Cardiac muscle cell (in vitro differentiated cells and primary cell): ENCODE data around the gene ADGRE3. TPM values are rescaled to one million over a fixed set of nuclear protein-coding genes. Genes with fewer than 3 reads are reported as not detected.

Source experiments
- DNase-seq, 2 donors: peaks; one replicate each; pipeline versions ENCODE4 v3.0.0 to v3.0.0-alpha.2; 2010 to 2017; ENCODE audit warnings: low read depth in 1 of 2, low spot score in 1 of 2
- H3K27ac ChIP-seq: fragments of 200-600 bp; sonication (generic); 2 replicates; pipeline ENCODE4 v1.5.1; 2016
- H3K27me3 ChIP-seq: fragments of 200-600 bp; sonication (generic); 2 replicates; pipeline ENCODE4 v1.6.0; 2016; ENCODE audit warnings: control low read depth
- H3K36me3 ChIP-seq: fragments of 200-600 bp; sonication (generic); 2 replicates; pipeline ENCODE4 v1.5.1; 2016; ENCODE audit warnings: control low read depth
- H3K4me1 ChIP-seq: fragments of 200-600 bp; sonication (generic); 2 replicates; pipeline ENCODE4 v1.8.1; 2017; ENCODE audit warnings: low read depth, mild to moderate bottlenecking, mixed run types
- H3K4me3 ChIP-seq: fragments of 200-600 bp; sonication (generic); 2 replicates; pipeline ENCODE4 v1.5.1; 2016; ENCODE audit warnings: mild to moderate bottlenecking
- H3K9me3 ChIP-seq: fragments of 200-600 bp; sonication (generic); 2 replicates; pipeline ENCODE4 v1.5.1; 2017; ENCODE audit warnings: low read depth, mild to moderate bottlenecking, control low read depth
- CTCF ChIP-seq: IDR thresholded peaks from 2 replicates; pipeline ENCODE4 v1.5.1; 2012; ENCODE audit warnings: low read depth, mild to moderate bottlenecking, low read length
- polyA plus RNA-seq: library from polyadenylated mRNA; unstranded; fragments of >200 nt; fragmentation: Nextera tagmentation; extraction: Ambion mirVana; gene quantifications from 2 replicates; pipeline ENCODE4 v1.2.1, GENCODE V29; 2016
- total RNA-seq: library from RNA; depleted of rRNA; stranded (reverse); fragments of >200 nt; gene quantifications from 2 replicates; pipeline ENCODE4 v1.2.3, GENCODE V29; 2016

The ADGRE3 gene
- total and polyA plus RNA-seq, 2 experiments from 2014 or later = not detected

DNA sequence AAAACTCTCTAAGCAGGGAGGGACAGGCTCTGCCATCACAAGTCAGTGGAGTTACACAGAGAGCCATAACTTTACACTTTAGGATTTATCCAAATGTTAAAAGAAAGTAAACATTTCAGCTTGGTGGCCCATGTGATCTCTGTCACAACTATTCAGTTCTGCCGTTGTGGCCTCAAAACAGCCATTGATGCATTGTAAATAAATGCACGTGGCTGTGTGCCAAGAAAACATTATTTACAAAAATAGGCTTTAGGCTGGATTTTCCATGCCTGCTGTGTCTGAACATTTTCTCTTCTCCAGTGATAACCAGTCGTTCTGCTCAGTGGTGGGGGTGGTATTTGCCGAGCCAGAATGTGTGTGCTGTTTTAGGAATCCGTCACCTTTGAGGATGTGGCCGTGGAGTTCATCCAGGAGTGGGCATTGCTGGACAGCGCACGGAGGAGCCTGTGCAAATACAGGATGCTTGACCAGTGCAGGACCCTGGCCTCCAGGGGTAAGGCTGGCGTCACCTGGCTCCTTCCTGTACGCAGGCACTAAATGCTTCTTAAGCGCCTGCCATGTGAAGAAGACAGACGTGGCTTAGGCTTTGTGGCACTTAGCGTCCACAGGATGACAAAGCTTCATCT, 20.1 kb upstream of the ADGRE3 start:
- Histone ChIP-seq H3K9me3 (no peaks in the 10 kb centered on the region), H3K27ac (no peak overlapping the region), H3K4me3 (no peak overlapping the region), H3K36me3 (peaks cover 24% of the 10 kb centered on the region), H3K4me1 (peaks cover 7% of the 10 kb centered on the region), H3K27me3 (no peaks in the 10 kb centered on the region)
- DNase-seq = no peak
- TF ChIP-seq CTCF = no peak

DNA sequence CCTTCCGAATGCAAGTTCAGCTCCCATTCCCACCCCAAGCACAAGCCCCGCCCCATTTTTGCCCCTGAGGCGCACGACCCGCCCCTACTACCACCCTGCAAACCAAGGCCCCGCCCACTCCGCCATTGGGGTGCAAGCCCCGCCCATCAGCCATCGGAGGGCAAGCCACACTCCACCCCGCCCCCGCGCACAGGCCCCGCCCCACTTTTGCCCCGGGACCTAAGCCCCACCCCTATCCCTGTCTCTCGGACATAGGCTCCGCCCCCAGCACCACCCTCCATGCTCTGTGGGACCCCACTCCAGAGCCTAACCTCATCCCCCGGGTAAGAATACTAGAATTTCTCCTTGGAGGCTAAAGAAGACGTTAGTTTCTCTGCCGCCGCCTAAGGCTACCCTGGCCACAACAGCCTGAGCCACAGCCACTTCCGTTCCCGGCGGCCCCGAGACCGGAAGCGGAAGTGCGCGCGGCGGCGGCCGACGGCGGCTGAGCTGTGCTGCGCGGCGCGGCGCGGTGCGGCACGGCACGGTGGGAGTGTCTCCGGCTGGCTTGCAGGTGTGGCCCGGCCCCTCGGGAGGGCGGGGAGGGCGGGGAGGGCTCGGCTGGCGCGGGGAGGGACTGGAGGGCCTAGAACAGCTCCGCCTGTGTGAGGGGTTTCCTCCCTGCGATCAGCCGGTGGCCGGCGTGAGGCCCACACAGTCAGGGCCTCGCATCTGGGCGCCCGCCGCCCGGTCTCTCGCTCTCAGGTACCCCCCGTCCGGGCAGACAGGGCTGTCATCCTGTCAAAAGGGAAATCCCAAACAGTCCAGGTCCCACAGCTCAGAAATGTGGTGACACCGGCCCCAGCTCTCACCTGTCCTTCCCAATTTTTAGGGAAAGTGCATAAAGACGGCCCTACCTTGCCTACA, 15.2 kb upstream of the ADGRE3 start, which contains the start of gene ZNF333:
TSS of gene ZNF333 (plus strand) at position 451 of the 906 bp plus-strand sequence. CDS start 3,444 bp downstream, outside the sequence.
- Histone ChIP-seq H3K4me3 (peak within 1 kb of the TSS; percentile 50), H3K4me1 (peaks cover 7% of the 10 kb centered on the region), H3K27ac (peak within 1 kb of the TSS; percentile 96), H3K36me3 (no peaks in the 10 kb centered on the region), H3K9me3 (no peaks in the 10 kb centered on the region), H3K27me3 (no peaks in the 10 kb centered on the region)
- DNase-seq = peak; percentile 95
- no peak for TF ChIP-seq CTCF

DNA sequence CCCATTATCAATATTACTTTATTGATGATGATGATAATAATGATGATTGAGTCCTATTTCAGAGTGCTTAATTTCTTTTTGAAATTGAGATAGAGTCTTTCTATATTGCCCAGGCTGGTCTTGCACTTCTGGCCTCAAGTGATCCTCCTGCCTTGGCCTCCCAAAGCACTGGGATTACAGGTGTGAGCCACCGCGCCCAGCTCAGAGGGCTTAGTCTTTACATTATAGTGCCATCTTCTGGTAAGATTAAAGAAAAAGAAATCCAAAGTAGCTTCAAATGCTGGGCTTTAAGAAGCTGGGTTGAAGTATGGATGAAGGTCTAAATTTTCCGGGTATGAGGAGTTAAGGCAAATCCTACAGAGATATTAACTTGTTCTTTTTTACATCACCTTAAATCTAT, 11.8 kb upstream of the ADGRE3 start:
- DNase-seq = peak; percentile 1 to 30
- no peaks in the 10 kb centered on the region for H3K36me3 ChIP-seq
- no peaks in the 10 kb centered on the region for H3K27me3 ChIP-seq
- no peak overlapping the region for H3K27ac ChIP-seq
- H3K4me3 ChIP-seq = no peak overlapping the region
- peak; percentile 29 for TF ChIP-seq CTCF
- H3K4me1 ChIP-seq = peaks cover 7% of the 10 kb centered on the region
- H3K9me3 ChIP-seq = no peaks in the 10 kb centered on the region

DNA sequence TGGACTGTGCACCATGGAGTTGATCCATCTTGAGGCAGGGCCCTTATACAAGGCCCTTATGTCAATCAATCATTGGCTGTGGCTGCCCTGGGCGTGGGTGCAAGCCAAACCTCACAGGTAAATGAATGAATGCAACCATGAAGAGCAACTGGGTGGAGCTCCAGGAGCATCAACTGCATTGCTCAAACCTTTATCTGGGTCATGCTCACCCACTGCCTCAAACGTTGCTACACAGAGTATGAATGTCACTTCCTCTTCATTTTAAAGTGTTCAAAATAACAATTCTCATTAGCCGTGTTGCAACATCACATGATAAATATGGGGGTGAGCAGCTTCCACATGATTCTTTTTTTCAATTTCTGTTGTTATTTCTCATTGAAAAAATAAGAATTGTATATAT, 8.8 kb upstream of the ADGRE3 start:
- H3K9me3 ChIP-seq = no peaks in the 10 kb centered on the region
- TF ChIP-seq CTCF = no peak
- H3K36me3 ChIP-seq = no peaks in the 10 kb centered on the region
- H3K27ac ChIP-seq = no peak overlapping the region
- DNase-seq = no peak
- H3K4me3 ChIP-seq = no peak overlapping the region
- no peaks in the 10 kb centered on the region for H3K27me3 ChIP-seq
- H3K4me1 ChIP-seq = no peaks in the 10 kb centered on the region

- no peak for DNase-seq
These were observed 7.4 kb upstream of the ADGRE3 start for GRCh38 chr19:14682084-14682483.

More at GRCh38 chr19:14682084-14682483, 7.4 kb upstream of the ADGRE3 start:
- Histone ChIP-seq H3K4me1 (no peaks in the 10 kb centered on the region), H3K9me3 (no peaks in the 10 kb centered on the region), H3K36me3 (no peaks in the 10 kb centered on the region), H3K4me3 (no peak overlapping the region), H3K27ac (no peak overlapping the region), H3K27me3 (no peaks in the 10 kb centered on the region)
- no peak for TF ChIP-seq CTCF
